AG04449 (cell line): ENCODE measurements around the gene SLC26A3.

ENCODE experiments used
- CTCF ChIA-PET: fragments of 350-600 bp; formaldehyde crosslinking; extraction: SDS; loops from one replicate; lab custom pipeline; 2021; ENCODE audit warnings: antibody characterized with exemption; lab: Yijun Ruan, JAX
- POLR2A ChIA-PET: fragments of 400-600, 350-600 bp; formaldehyde crosslinking; extraction: SDS; loops from one replicate; lab custom pipeline; 2020; ENCODE audit warnings: antibody characterized with exemption, inconsistent platforms; lab: Yijun Ruan, JAX
- DNase-seq: peaks from one replicate; pipeline ENCODE4 v3.0.0-alpha.2; 2010; ENCODE audit warnings: low read depth, low spot score
- H3K4me3 ChIP-seq: 2 replicates; pipeline ENCODE4 v1.5.1; 2011; ENCODE audit warnings: low read depth, mild to moderate bottlenecking, control low read depth, low read length
- CTCF ChIP-seq: IDR thresholded peaks from one replicate; pipeline ENCODE4 v1.5.1; 2011; ENCODE audit warnings: mild to moderate bottlenecking, moderate library complexity, low read length, control low read depth, inconsistent platforms; ENCODE audit not compliant: insufficient read depth; ENCODE audit errors: missing control alignments

Gene SLC26A3

GRCh38 chr7:107778283-107778682 lies 24.7 kb downstream of the SLC26A3 start:
- no peak overlapping the region for H3K4me3 ChIP-seq
- ChIA-PET POLR2A (no interaction called here), CTCF (interaction anchor here (1.3 kb wide), 1 partner anchor 35 kb away, joined by 4 read pairs; the partner anchor contains the start of gene CBLL1)
- no peak for DNase-seq
- TF ChIP-seq CTCF, result no peak

GRCh38 chr7:107777702-107778101 lies 25.3 kb downstream of the SLC26A3 start:
- H3K4me3 ChIP-seq, result no peak overlapping the region
- DNase-seq, result no peak
- TF ChIP-seq CTCF, result no peak
- ChIA-PET CTCF (interaction anchor here (1.3 kb wide), 1 partner anchor 34 kb away, joined by 4 read pairs; the partner anchor contains the start of gene CBLL1), POLR2A (no interaction called here)

- no peak overlapping the region for H3K4me3 ChIP-seq
- TF ChIP-seq CTCF, result no peak
- DNase-seq, result no peak
- POLR2A ChIA-PET, result no interaction called here
- CTCF ChIA-PET, result interaction anchor here (1.0 to 1.7 kb wide), 3 partner anchors 102 to 598 kb away, joined by 3 to 5 read pairs (median 4); no protein-coding TSS in a partner anchor
These were observed 30.0 kb downstream of the SLC26A3 start for GRCh38 chr7:107773027-107773426.

GRCh38 chr7:107768263-107768662 lies 34.8 kb downstream of the SLC26A3 start:
- no peak overlapping the region for H3K4me3 ChIP-seq
- no peak for TF ChIP-seq CTCF
- DNase-seq, result no peak
- POLR2A ChIA-PET, result no interaction called here
- CTCF ChIA-PET, result no interaction called here

- CTCF ChIA-PET, result no interaction called here
- no peak for TF ChIP-seq CTCF
- POLR2A ChIA-PET, result no interaction called here
- no peak for DNase-seq
- H3K4me3 ChIP-seq, result no peak overlapping the region
These were observed 35.6 kb downstream of the SLC26A3 start for GRCh38 chr7:107767391-107767790.

- TF ChIP-seq CTCF, result no peak
- ChIA-PET POLR2A (no interaction called here), CTCF (no interaction called here)
- no peak overlapping the region for H3K4me3 ChIP-seq
- DNase-seq, result no peak
These were observed 44.4 kb downstream of the SLC26A3 start for GRCh38 chr7:107758667-107759066.
